ENCODE data around the gene PRUNE2. TPM values are rescaled to one million over a fixed set of nuclear protein-coding genes. Genes with fewer than 3 reads are reported as not detected.
A peak's percentile ranks its signal among the peaks of the same experiment; 100 is the strongest.
"Not testable (repeated sequence)": the region's sequence is repeated elsewhere in the genome, so short reads cannot be mapped to it uniquely, and the experiment has no call there.

The PRUNE2 gene
- total RNA-seq, 4 donors from 2014 or later: 3.6 to 16.2 (median 6.4) TPM

- Histone ChIP-seq H3K27me3 (no peaks in the 10 kb centered on the region), H3K4me1 (peaks cover 11% of the 10 kb centered on the region), H3K9me3 (no peaks in the 10 kb centered on the region), H3K36me3 (no peaks in the 10 kb centered on the region), H3K27ac (peak overlapping the region; percentile 54), H3K4me3 (no peak overlapping the region)
- TF ChIP-seq POLR2AphosphoS5 (IDR thresholded peaks at IDR 0.05): no peak
- no peak for TF ChIP-seq EP300 (IDR thresholded peaks at IDR 0.05)
- no peak for TF ChIP-seq POLR2A (IDR thresholded peaks at IDR 0.05)
- no peak for TF ChIP-seq CTCF (IDR thresholded peaks at IDR 0.05)
- no peak for DNase-seq (ENCODE audit: low spot score in 2 of 2)
- WGBS: 56% methylated on average over 13 of the region's 13 CpGs
Observed at GRCh38 chr9:76873056-76873792, 32.7 kb downstream of the PRUNE2 start.

DNA sequence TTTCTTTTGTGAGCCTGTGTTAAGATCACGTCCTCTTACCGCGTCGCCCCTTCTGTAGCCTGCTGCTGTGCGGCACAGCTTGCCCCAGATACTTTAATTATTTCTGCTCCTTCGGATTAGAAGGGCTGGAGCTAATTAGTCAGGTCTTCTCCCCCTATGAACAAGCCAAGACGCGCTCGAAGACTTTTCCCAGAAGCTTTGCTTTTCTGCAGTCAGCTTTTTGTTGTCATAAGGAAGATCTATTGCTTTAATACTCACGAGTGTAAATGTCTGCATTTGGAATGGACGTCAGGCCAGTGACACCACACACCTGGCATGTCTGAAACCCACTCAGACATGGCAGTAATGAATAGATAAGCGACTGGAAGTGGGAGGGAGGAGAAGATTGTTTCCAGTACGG is 37.0 kb downstream of the PRUNE2 start:
- no peak for DNase-seq (ENCODE audit: low spot score in 2 of 2)
- no peaks in the 10 kb centered on the region for H3K36me3 ChIP-seq
- H3K4me1 ChIP-seq: peaks cover 3% of the 10 kb centered on the region
- no peaks in the 10 kb centered on the region for H3K9me3 ChIP-seq
- TF ChIP-seq POLR2A (IDR thresholded peaks at IDR 0.05) (no peak), EP300 (IDR thresholded peaks at IDR 0.05) (no peak), CTCF (IDR thresholded peaks at IDR 0.05) (no peak), POLR2AphosphoS5 (IDR thresholded peaks at IDR 0.05) (no peak)
- peak overlapping the region; percentile 23 for H3K4me3 ChIP-seq
- WGBS: 33% methylated on average over 13 of the region's 13 CpGs
- H3K27me3 ChIP-seq: no peaks in the 10 kb centered on the region
- H3K27ac ChIP-seq: no peak overlapping the region

DNA sequence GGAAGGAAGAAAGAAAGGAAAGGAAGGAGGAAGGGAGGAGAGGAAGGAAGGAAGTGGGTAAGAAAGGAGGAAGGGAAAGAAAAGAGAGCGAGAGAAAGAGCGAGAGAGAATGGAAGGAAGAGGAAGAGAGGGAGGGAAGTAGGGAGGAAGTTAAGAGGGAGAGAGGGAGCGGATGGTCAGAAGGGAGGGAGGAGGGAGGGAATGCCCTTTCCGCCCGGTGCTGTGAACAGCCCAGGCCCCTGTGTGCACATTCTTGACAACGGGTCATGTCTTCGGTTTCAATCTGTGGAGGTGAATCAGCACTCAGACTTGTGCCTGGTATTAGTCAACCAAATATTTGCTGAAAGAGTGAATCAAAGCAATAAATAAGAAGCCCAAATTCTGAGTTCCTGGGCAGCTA is 39.2 kb downstream of the PRUNE2 start:
- TF ChIP-seq CTCF (IDR thresholded peaks at IDR 0.05) (no peak), POLR2AphosphoS5 (IDR thresholded peaks at IDR 0.05) (no peak), EP300 (IDR thresholded peaks at IDR 0.05) (no peak), POLR2A (IDR thresholded peaks at IDR 0.05) (no peak)
- H3K27me3 ChIP-seq: no peaks in the 10 kb centered on the region
- no peaks in the 10 kb centered on the region for H3K4me1 ChIP-seq
- H3K9me3 ChIP-seq: no peaks in the 10 kb centered on the region
- WGBS: 59% methylated on average over 7 of the region's 7 CpGs
- H3K27ac ChIP-seq: no peak overlapping the region
- DNase-seq (ENCODE audit: low spot score in 2 of 2): no peak
- no peaks in the 10 kb centered on the region for H3K36me3 ChIP-seq
- H3K4me3 ChIP-seq: no peak overlapping the region

- Histone ChIP-seq H3K27me3 (no peaks in the 10 kb centered on the region), H3K36me3 (no peaks in the 10 kb centered on the region), H3K4me1 (no peaks in the 10 kb centered on the region), H3K4me3 (no peak overlapping the region), H3K9me3 (no peaks in the 10 kb centered on the region), H3K27ac (no peak overlapping the region)
- no peak for TF ChIP-seq POLR2A (IDR thresholded peaks at IDR 0.05)
- TF ChIP-seq POLR2AphosphoS5 (IDR thresholded peaks at IDR 0.05): no peak
- no peak for TF ChIP-seq CTCF (IDR thresholded peaks at IDR 0.05)
- TF ChIP-seq EP300 (IDR thresholded peaks at IDR 0.05): no peak
- WGBS: 77% methylated on average over 3 of the region's 3 CpGs
- DNase-seq (ENCODE audit: low spot score in 2 of 2): no peak
Observed at GRCh38 chr9:76863832-76864231, 42.1 kb downstream of the PRUNE2 start.

GRCh38 chr9:76859860-76860259 is 46.1 kb downstream of the PRUNE2 start:
- Histone ChIP-seq H3K36me3 (no peaks in the 10 kb centered on the region), H3K4me1 (no peaks in the 10 kb centered on the region), H3K9me3 (no peaks in the 10 kb centered on the region), H3K27me3 (no peaks in the 10 kb centered on the region), H3K27ac (no peak overlapping the region), H3K4me3 (no peak overlapping the region)
- 80% methylated on average over 4 of the region's 4 CpGs for WGBS
- TF ChIP-seq CTCF (IDR thresholded peaks at IDR 0.05) (no peak), POLR2AphosphoS5 (IDR thresholded peaks at IDR 0.05) (no peak), EP300 (IDR thresholded peaks at IDR 0.05) (no peak), POLR2A (IDR thresholded peaks at IDR 0.05) (no peak)
- DNase-seq (ENCODE audit: low spot score in 2 of 2): no peak

DNA sequence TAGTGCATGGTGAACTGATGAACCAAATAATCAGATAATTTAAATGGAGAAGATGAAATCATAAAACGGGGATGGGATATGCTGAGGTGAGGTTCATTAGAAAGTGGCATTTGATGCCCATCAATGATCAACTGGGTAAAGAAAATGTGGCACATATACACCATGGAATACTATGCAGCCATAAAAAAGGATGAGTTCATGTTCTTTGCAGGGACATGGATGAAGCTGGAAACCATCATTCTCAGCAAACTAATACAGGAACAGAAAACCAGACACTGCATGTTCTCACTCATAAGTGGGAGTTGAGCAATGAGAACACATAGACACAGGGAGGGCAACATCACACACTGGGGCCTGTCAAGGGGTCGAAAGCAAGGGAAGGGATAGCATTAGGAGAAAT is 47.7 kb downstream of the PRUNE2 start:
- H3K9me3 ChIP-seq; H3K27ac ChIP-seq; DNase-seq (ENCODE audit: low spot score in 2 of 2); H3K36me3 ChIP-seq; H3K4me1 ChIP-seq; H3K27me3 ChIP-seq; H3K4me3 ChIP-seq: not testable (repeated sequence)
- 88% methylated on average over 2 of the region's 2 CpGs for WGBS
